Activated T-helper 17 cell treated with anti-CD3 and anti-CD28 coated beads, Interleukin-2, amount 50 U/mL, for 72 hours (primary cell): ENCODE measurements around the gene CD2BP2. TPM values are rescaled to one million over a fixed set of nuclear protein-coding genes. Genes with fewer than 3 reads are reported as not detected.
"Not testable (repeated sequence)": the region's sequence is repeated elsewhere in the genome, so short reads cannot be mapped to it uniquely, and the experiment has no call there.

Experiments used
- ATAC-seq: fragments of 150-1000 bp; cut with Tn5 transposase; replicated peaks from 2 replicates; pipeline ENCODE4 v1.10.0; 2021; ENCODE audit warnings: mild to moderate bottlenecking, moderate library complexity
- H3K27ac Mint-ChIP-seq: one replicate; pipeline ENCODE4 v1.8.0; 2022; ENCODE audit warnings: mixed read lengths
- H3K27me3 Mint-ChIP-seq: one replicate; pipeline ENCODE4 v1.8.0; 2022; ENCODE audit warnings: mixed read lengths
- H3K36me3 Mint-ChIP-seq: one replicate; pipeline ENCODE4 v1.8.0; 2022; ENCODE audit warnings: low read depth, mild to moderate bottlenecking, mixed read lengths
- H3K4me1 Mint-ChIP-seq: one replicate; pipeline ENCODE4 v1.8.0; 2022; ENCODE audit warnings: mixed read lengths
- H3K4me3 Mint-ChIP-seq: one replicate; pipeline ENCODE4 v1.8.0; 2022; ENCODE audit warnings: mild to moderate bottlenecking, mixed read lengths
- H3K9me3 Mint-ChIP-seq: one replicate; pipeline ENCODE4 v1.8.0; 2022; ENCODE audit warnings: mixed read lengths
- total RNA-seq, 2 donors: library from RNA; stranded (reverse); gene quantifications; one replicate each; pipeline ENCODE4 v1.2.3, GENCODE V29; 2022

Gene CD2BP2
- total RNA-seq, 2 donors from 2014 or later = 51.0 to 69.9 TPM

DNA sequence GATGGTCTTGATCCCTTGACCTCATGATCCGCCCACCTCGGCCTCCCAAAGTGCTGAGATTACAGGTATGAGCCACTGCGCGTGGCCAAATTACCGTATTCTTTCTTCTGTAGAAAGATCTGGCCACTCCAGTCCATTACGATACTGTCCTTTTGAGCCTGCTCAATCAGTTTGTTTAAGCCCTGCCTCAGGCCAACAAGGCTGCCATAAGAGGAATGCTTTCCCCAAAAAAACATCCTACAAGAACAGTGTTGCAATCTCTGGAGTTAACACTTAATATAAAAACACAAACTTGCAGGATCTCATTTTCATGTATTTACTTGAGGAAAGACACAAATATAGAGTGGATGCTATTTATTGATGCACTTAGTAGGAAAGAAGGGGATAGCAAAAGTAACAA lies 30.9 kb downstream of the CD2BP2 start:
- peaks cover 12% of the 10 kb centered on the region for H3K36me3 Mint-ChIP-seq
- not testable (repeated sequence) for H3K27ac Mint-ChIP-seq, H3K4me3 Mint-ChIP-seq, H3K4me1 Mint-ChIP-seq, H3K9me3 Mint-ChIP-seq, ATAC-seq, H3K27me3 Mint-ChIP-seq

DNA sequence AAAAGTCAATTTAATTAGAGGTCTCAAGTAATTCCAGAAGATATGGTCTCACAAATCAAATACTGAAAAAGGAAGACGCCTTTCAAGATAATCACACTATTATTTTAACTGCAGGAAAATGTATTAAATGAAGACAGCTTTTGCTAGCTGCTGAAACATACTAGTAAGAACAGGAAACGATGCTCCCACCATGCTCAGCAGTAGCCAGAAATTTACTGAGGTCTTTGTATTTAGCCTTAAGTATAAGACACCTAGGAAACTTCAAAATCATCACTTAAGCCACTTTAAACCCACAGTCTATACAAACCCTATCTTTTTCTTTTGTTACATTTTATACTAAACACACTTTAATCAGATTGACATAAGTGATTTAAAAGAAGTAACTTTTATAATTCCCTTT lies 36.5 kb downstream of the CD2BP2 start:
- not testable (repeated sequence) for ATAC-seq, H3K27ac Mint-ChIP-seq, H3K9me3 Mint-ChIP-seq, H3K4me3 Mint-ChIP-seq, H3K4me1 Mint-ChIP-seq, H3K27me3 Mint-ChIP-seq
- peaks cover 12% of the 10 kb centered on the region for H3K36me3 Mint-ChIP-seq

DNA sequence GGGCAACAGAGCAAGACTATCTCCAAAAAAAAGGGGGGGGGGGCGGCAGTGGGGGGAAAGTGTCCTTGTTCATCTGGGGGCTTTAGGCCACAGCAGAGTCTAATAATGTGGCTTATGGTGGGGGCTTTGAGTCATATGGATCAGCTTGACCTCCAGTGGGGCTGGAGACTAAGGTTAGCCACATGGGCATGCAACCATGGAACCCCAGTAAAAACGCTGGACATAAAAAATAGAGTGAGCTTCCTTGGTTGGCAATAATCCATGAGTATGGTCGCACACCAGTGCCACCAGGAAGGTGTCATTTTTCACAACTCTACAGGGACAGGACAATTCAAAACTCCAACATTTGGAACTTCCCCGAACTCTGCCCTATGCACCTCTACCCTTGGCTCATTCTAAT lies 44.2 kb downstream of the CD2BP2 start:
- not testable (repeated sequence) for ATAC-seq, H3K4me3 Mint-ChIP-seq, H3K36me3 Mint-ChIP-seq

DNA sequence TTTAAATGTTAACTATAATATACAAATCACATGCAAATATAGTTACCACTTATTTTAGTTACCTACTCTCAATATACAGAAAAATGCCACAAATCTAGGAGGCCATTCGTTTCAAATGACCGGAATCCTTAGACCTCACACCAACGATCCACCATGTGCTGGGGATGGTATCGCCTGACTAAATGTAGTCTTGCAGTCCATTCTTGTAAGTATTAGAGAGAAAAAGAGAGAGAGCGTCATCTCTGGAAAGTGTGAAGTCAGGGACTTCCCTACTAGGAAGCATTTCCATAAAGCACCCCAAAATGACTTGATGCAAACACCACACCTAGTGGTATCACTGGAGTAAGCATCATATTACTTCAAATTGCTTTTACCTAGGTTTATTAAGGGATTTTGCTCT lies 45.9 kb downstream of the CD2BP2 start:
- not testable (repeated sequence) for ATAC-seq, H3K36me3 Mint-ChIP-seq, H3K4me3 Mint-ChIP-seq, H3K27me3 Mint-ChIP-seq, H3K27ac Mint-ChIP-seq, H3K9me3 Mint-ChIP-seq, H3K4me1 Mint-ChIP-seq

More for the DNA sequence above, 44.2 kb downstream of the CD2BP2 start:
- H3K4me1 Mint-ChIP-seq = peaks cover 16% of the 10 kb centered on the region
- H3K9me3 Mint-ChIP-seq, H3K27me3 Mint-ChIP-seq, H3K27ac Mint-ChIP-seq: not testable (repeated sequence)

Other genes starting within 250 kb of the CD2BP2 start
- 10 to 100 TPM; 13.4 to 37.8 TPM for gene GDPD3, start 241.8 kb downstream of the CD2BP2 start, total RNA-seq
- gene MAPK3, start 232.1 kb downstream of the CD2BP2 start, total RNA-seq = 100 to 1,000 TPM in 1 of 2 donors, 10 to 100 TPM in 1; 73.1 to 141 TPM
- 1,000 to 10,000 TPM in 1 of 2 donors, 100 to 1,000 TPM in 1; 649 to 1,196 TPM for gene CORO1A, start 171.7 kb downstream of the CD2BP2 start, total RNA-seq
- 100 to 1,000 TPM; 100 to 267 TPM for gene BOLA2B, start 161.6 kb downstream of the CD2BP2 start, total RNA-seq
- 10 to 100 TPM; 34.1 to 69.0 TPM for gene SLX1A, start 161.4 kb downstream of the CD2BP2 start, total RNA-seq
- gene SULT1A3, start 156.1 kb downstream of the CD2BP2 start, total RNA-seq = 10 to 100 TPM; 30.9 to 39.5 TPM
- gene NPIPB13, start 106.8 kb downstream of the CD2BP2 start, total RNA-seq = 10 to 100 TPM; 16.1 to 25.1 TPM
- 10 to 100 TPM; 49.7 to 64.2 TPM for gene TBC1D10B, start 15.2 kb upstream of the CD2BP2 start, total RNA-seq
- 1 to 10 TPM in 1 of 2 donors, not detected in 1; 1.6 TPM for gene MYL11, start 19.5 kb upstream of the CD2BP2 start, total RNA-seq
- 100 to 1,000 TPM; 198 to 216 TPM for gene SEPTIN1, start 27.3 kb upstream of the CD2BP2 start, total RNA-seq
- 10 to 100 TPM; 10.2 to 10.5 TPM for gene ZNF48, start 40.1 kb upstream of the CD2BP2 start, total RNA-seq
- 1 to 10 TPM; 5.1 to 5.2 TPM for gene ZNF771, start 52.3 kb upstream of the CD2BP2 start, total RNA-seq
- 100 to 1,000 TPM in 1 of 2 donors, 10 to 100 TPM in 1; 60.9 to 173 TPM for gene DCTPP1, start 74.7 kb upstream of the CD2BP2 start, total RNA-seq
- 10 to 100 TPM; 48.9 to 79.1 TPM for gene SEPHS2, start 90.6 kb upstream of the CD2BP2 start, total RNA-seq
- 100 to 1,000 TPM; 319 to 344 TPM for gene ITGAL, start 117.4 kb upstream of the CD2BP2 start, total RNA-seq
- gene ZNF768, start 171.3 kb upstream of the CD2BP2 start, total RNA-seq = 1 to 10 TPM; 3.7 to 5.3 TPM
- 10 to 100 TPM in 1 of 2 donors, 1 to 10 TPM in 1; 6.9 to 12.9 TPM for gene ZNF747, start 179.6 kb upstream of the CD2BP2 start, total RNA-seq
- 10 to 100 TPM; 13.8 to 14.1 TPM for gene ZNF764, start 203.1 kb upstream of the CD2BP2 start, total RNA-seq
- 1 to 10 TPM; 7.3 to 9.7 TPM for gene ZNF688, start 216.4 kb upstream of the CD2BP2 start, total RNA-seq
- gene ZNF785, start 230.4 kb upstream of the CD2BP2 start, total RNA-seq = 10 to 100 TPM; 10.5 to 15.5 TPM